GM12865 (cell line): Measurements from ENCODE around the gene SMARCE1.

Experiments
- DNase-seq: peaks from one replicate; pipeline ENCODE4 v3.0.0; 2010; ENCODE audit warnings: low read depth
- H3K4me3 ChIP-seq: 2 replicates; pipeline ENCODE4 v1.5.1; 2011; ENCODE audit warnings: mild to moderate bottlenecking, low read depth, low read length, control low read depth
- TF ChIP-seq, protein P1 (sequence below): IDR thresholded peaks from 2 replicates; pipeline ENCODE4 v1.5.1; 2011; ENCODE audit warnings: low read length, control low read depth, low read depth, inconsistent platforms; ENCODE audit not compliant: insufficient read depth; ENCODE audit errors: missing control alignments

The SMARCE1 gene

DNA sequence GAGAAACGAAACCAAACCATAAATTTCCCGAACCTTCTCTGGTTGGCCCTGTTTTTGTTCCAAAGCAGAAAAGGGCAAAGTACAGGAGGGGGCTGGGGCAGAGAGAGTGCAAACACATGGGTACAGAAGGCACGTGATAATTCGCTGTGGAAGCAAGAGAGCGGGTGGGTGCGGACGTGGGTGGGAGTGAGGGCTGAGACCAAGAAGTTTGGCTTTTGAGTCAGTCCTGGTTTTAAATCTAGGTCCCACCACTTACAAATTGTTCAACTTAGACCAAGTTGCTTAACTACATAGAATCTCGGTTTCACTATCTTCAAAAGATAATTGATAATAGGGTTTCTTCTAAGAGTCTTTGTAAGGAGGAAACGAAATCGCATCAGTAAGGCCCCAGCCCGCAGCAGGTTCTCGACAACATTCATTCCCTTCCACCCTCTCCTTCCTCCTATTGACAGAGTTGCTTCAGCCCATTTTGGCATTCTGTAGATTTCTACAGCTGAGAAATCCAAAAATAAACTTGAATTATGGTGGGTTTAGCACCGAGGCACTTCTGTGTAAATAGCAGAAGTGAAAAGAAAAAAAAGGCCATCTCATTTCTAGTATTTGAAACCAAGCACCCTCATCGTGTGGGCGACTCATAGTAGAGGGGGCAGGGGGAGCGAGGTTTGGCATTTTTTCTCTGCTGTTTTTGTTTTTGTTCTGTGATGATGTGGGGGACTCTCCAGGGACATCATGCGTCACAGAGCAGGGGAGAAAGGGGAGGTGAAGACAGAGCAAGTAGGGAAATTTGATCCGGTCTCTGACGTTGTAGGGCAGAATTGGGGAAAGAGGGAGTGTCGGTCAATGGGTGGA is 48.8 kb downstream of the SMARCE1 start:
- peak; percentile 96 for DNase-seq
- H3K4me3 ChIP-seq: peak overlapping the region; percentile 23
- TF ChIP-seq, protein P1, sequence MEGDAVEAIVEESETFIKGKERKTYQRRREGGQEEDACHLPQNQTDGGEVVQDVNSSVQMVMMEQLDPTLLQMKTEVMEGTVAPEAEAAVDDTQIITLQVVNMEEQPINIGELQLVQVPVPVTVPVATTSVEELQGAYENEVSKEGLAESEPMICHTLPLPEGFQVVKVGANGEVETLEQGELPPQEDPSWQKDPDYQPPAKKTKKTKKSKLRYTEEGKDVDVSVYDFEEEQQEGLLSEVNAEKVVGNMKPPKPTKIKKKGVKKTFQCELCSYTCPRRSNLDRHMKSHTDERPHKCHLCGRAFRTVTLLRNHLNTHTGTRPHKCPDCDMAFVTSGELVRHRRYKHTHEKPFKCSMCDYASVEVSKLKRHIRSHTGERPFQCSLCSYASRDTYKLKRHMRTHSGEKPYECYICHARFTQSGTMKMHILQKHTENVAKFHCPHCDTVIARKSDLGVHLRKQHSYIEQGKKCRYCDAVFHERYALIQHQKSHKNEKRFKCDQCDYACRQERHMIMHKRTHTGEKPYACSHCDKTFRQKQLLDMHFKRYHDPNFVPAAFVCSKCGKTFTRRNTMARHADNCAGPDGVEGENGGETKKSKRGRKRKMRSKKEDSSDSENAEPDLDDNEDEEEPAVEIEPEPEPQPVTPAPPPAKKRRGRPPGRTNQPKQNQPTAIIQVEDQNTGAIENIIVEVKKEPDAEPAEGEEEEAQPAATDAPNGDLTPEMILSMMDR: no peak

DNA sequence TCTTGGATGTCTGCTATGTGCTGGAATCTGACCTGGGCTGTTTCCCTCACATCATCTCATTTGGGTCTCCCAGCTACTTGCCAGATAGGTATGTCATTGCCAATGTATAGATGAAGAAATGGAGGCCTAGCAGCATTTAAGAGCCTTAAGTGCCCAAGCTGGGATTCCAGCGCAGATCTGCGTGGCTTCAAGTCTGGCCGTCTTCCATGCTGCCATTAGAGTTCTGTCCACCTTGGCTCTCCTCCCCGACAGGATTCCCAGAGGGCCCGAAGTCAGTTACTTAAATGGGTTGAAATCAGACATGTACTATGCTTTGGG is 49.4 kb downstream of the SMARCE1 start:
- TF ChIP-seq, protein P1: no peak
- H3K4me3 ChIP-seq: peak overlapping the region; percentile 23
- DNase-seq: no peak

DNA sequence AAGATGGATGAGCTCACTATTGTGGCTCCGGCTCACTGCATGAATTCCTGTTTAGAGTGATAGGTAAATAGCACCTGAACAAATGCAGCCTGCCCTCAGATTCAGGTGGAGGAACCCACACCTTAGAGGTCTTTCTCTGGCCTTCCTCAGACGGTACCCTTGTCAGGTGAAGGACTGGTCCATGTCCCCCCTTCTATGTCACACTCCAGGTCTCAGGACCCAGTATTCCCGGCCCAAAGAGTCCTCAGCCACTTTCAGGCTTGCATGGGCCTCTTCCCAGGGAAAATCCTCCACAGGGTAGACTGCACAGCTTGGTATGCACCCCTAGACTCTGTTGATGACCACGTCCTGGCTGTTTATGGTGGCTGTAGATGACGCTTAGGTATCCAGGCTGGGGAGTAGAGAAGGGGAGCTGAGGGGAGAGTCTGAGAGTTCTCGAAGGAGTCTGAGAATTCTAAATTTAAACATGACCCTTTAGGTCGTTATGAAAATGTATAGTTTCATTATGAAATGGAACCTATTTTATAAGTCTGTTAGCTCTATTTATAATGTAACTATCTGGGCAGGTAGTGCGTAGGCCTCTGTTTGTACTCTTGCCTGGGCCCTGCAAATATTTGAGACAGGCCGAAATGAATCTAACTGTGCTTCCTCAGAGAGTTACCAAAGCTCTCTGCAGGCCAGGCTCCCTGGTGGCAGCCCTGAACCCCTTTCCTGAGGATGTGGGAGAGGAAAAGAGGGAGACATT is 49.9 kb downstream of the SMARCE1 start:
- H3K4me3 ChIP-seq: peak overlapping the region; percentile 23
- DNase-seq: peak; percentile 69
- TF ChIP-seq, protein P1: no peak

DNA sequence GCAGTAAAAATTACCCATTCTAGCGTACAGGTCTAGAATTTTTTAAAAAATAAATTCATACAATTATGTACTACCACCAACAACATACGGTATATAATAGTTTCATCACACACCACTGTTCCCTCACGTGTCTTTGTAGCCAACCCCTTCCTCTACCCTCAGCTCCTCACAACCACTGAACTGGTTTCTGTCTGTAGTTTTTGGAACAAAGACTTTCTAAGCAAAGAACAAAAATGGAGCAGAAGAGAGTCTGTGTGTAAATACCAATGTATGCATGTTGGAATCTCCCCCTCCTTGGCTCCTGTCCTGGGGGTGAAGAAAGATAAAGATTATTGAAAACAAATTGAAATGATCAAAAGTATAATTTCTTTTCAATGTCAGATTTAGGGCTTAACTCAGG is 50.5 kb downstream of the SMARCE1 start:
- TF ChIP-seq, protein P1: no peak
- no peak for DNase-seq
- no peak overlapping the region for H3K4me3 ChIP-seq

DNA sequence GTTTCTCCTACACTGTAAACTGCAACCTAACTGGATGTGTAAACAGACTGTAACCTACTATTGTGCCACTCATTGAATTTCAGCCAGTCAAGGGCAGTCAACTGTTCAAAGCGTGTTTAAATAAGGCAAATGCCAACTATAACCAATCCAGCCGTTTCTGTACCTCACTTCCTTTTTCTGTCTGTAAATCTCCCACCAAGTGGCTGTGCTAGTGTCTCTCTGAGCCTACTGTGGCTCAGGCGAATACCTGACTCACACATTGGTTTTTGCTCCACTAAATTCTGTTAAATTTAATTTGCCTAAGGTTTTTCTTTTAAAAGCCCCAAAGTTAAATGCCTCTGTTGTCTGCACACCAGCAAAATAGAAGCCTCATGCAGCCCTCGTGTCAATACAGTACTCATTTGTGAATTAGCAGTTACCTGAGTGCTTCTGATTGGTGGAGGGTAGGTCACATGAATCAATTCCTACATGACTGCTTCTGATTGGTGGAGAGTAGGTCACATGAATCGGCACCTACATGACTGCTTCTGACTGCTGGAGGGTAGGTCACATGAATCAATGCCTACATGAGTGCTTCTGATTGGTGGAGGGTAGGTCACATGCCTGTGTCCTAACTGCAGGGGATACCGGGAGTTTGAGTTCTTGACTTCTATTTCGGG is 51.2 kb downstream of the SMARCE1 start:
- DNase-seq: peak; percentile 54
- H3K4me3 ChIP-seq: no peak overlapping the region
- TF ChIP-seq, protein P1: no peak

DNA sequence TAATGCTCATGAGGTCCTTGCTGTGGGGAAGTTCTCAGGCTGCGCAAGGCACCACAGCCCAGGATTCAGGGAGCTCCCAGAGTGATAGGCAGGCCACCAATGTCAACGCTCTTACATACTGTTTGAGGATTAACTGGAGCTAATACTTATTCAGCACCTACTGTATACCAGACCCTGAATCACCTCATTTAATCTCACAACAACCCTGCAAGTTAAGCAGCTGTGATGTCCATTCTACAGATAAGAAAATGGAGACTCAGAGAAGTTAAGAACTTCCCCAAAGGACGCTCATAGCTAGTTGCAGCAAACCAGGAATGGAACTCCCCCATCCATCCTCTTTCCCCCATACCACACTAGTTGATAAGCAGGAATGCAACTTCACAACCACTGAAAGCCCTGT is 56.9 kb downstream of the SMARCE1 start:
- DNase-seq: no peak
- TF ChIP-seq, protein P1: no peak
- H3K4me3 ChIP-seq: no peak overlapping the region
